Thyroid gland (tissue), 4 donors: Measurements from ENCODE around the gene RPL12. TPM values are rescaled to one million over a fixed set of nuclear protein-coding genes. Genes with fewer than 3 reads are reported as not detected.
A peak's percentile ranks its signal among the peaks of the same experiment; 100 is the strongest.

ENCODE experiments used
- DNase-seq, 2 donors: peaks; one replicate each; pipeline ENCODE4 v3.0.0-alpha.2; 2019
- H3K27ac ChIP-seq, 3 donors: fragments of 200-600 bp; sonication (generic); 1 replicate in 2 of 3; 2 replicates in 1 of 3; pipeline ENCODE4 v1.5.1; 2016 to 2019; ENCODE audit warnings: mild to moderate bottlenecking in 1 of 3, moderate library complexity in 1 of 3
- H3K27me3 ChIP-seq: fragments of 200-600 bp; sonication (generic); one replicate; pipeline ENCODE4 v1.5.1; 2019
- H3K36me3 ChIP-seq, 2 donors: fragments of 200-600 bp; sonication (generic); one replicate each; pipeline ENCODE4 v1.5.1; 2016 to 2019
- H3K4me1 ChIP-seq, 2 donors: fragments of 200-600 bp; sonication (generic); one replicate each; pipeline ENCODE4 v1.5.1; 2017 to 2019
- H3K4me3 ChIP-seq, 3 donors: fragments of 200-600 bp; sonication (generic); replicated peaks in 1 of 3; 1 replicate in 2 of 3; 2 replicates in 1 of 3; pipeline ENCODE4 v1.5.1; 2016; ENCODE audit warnings: mild to moderate bottlenecking in 1 of 3
- H3K9me3 ChIP-seq: fragments of 200-600 bp; sonication (generic); one replicate; pipeline ENCODE4 v1.5.1; 2017
- CTCF ChIP-seq, 6 experiments: fragments of 200-600 bp in 3 of 6; fragments of 450-650 bp in 3 of 6; sonication (generic) in 3 of 6; IDR thresholded peaks; one replicate each; pipeline ENCODE4 v1.5.1; 2016 to 2019; ENCODE audit warnings: antibody characterized with exemption in 6 of 6, mild to moderate bottlenecking in 2 of 6, inconsistent platforms in 1 of 6, moderate library complexity in 1 of 6
- POLR2A ChIP-seq, 2 donors: fragments of 450-650 bp; IDR thresholded peaks; one replicate each; pipeline ENCODE4 v1.6.1; 2017; ENCODE audit warnings: antibody characterized with exemption in 2 of 2, mild to moderate bottlenecking in 2 of 2, moderate library complexity in 1 of 2
- WGBS, 2 donors: methylation state at CpG; one replicate each; pipeline ENCODE4 v1.1.5; 2017; 5-methylcytosine and 5-hydroxymethylcytosine counted together
- intact Hi-C: fragments of 100-400 bp; cut with DNase I; formaldehyde crosslinking; loops from one replicate; pipeline ENCODE4 v1.15.1; 2023
- total RNA-seq, 4 donors: library from RNA; depleted of rRNA; stranded (reverse); fragments of >200 nt; gene quantifications; one replicate each; pipeline ENCODE4 v1.2.3, GENCODE V29; 2016

The RPL12 gene
- total RNA-seq, 4 donors from 2014 or later, result 1,286 to 2,844 (median 1,849) TPM

GRCh38 chr9:127497656-127498290 lies 46.6 kb upstream of the RPL12 start:
- WGBS, 2 donors, result 87 to 90% methylated on average over 12 to 13 of the region's 13 CpGs
- TF ChIP-seq CTCF (IDR thresholded peaks at IDR 0.05) (no peak), POLR2A (IDR thresholded peaks at IDR 0.05) (no peak)
- no peak overlapping the region for H3K27ac ChIP-seq

GRCh38 chr9:127496974-127497373 lies 45.8 kb upstream of the RPL12 start:
- no peak for TF ChIP-seq CTCF (IDR thresholded peaks at IDR 0.05)
- TF ChIP-seq POLR2A (IDR thresholded peaks at IDR 0.05), result no peak

More at GRCh38 chr9:127497656-127498290, 46.6 kb upstream of the RPL12 start:
- Histone ChIP-seq H3K27me3 (no peaks in the 10 kb centered on the region), H3K9me3 (no peaks in the 10 kb centered on the region), H3K4me3 (no peak overlapping the region), H3K36me3 (peaks cover 13 to 14% of the 10 kb centered on the region in 2 donors), H3K4me1 (peaks cover 12 to 18% of the 10 kb centered on the region in 2 donors)
- intact Hi-C loops, result no loop called here
- DNase-seq, result no peak

GRCh38 chr9:127495884-127496555 lies 44.8 kb upstream of the RPL12 start:
- no peak for TF ChIP-seq CTCF (IDR thresholded peaks at IDR 0.05)
- TF ChIP-seq POLR2A (IDR thresholded peaks at IDR 0.05), result no peak
- H3K9me3 ChIP-seq, result no peaks in the 10 kb centered on the region
- peak overlapping the region; percentile 62 to 81 (median 77) for H3K27ac ChIP-seq
- intact Hi-C loops, result no loop called here
- no peak overlapping the region for H3K4me3 ChIP-seq
- no peaks in the 10 kb centered on the region for H3K27me3 ChIP-seq
- H3K36me3 ChIP-seq, result peaks cover 4 to 11% of the 10 kb centered on the region in 2 donors
- peak in 1 of 2 donors; percentile 21 for DNase-seq
- peaks cover 12 to 18% of the 10 kb centered on the region in 2 donors for H3K4me1 ChIP-seq
- WGBS, 2 donors, result 85 to 88% methylated on average over 13 to 14 of the region's 14 CpGs

More at GRCh38 chr9:127496974-127497373, 45.8 kb upstream of the RPL12 start:
- H3K27me3 ChIP-seq, result no peaks in the 10 kb centered on the region
- H3K9me3 ChIP-seq, result no peaks in the 10 kb centered on the region
- H3K27ac ChIP-seq, result peak overlapping the region in 2 of 3 donors; percentile 77 to 81
- peaks cover 12 to 18% of the 10 kb centered on the region in 2 donors for H3K4me1 ChIP-seq
- no peak for DNase-seq
- peaks cover 9 to 11% of the 10 kb centered on the region in 2 donors for H3K36me3 ChIP-seq
- WGBS, 2 donors, result 85 to 95% methylated on average over 4 of the region's 12 CpGs
- intact Hi-C loops, result no loop called here
- no peak overlapping the region for H3K4me3 ChIP-seq

GRCh38 chr9:127494304-127494702 lies 43.1 kb upstream of the RPL12 start:
- intact Hi-C loops, result no loop called here
- Histone ChIP-seq H3K27me3 (no peaks in the 10 kb centered on the region), H3K27ac (peak overlapping the region; percentile 62 to 81 (median 77)), H3K36me3 (peaks cover 4 to 7% of the 10 kb centered on the region in 2 donors), H3K9me3 (no peaks in the 10 kb centered on the region), H3K4me1 (peaks cover 12 to 18% of the 10 kb centered on the region in 2 donors), H3K4me3 (no peak overlapping the region)
- no peak for TF ChIP-seq POLR2A (IDR thresholded peaks at IDR 0.05)
- no peak for TF ChIP-seq CTCF (IDR thresholded peaks at IDR 0.05)
- 86 to 89% methylated on average over 6 to 7 of the region's 9 CpGs for WGBS, 2 donors
- DNase-seq, result no peak
